ENCODE measurements around the gene EVI2A.

EVI2A gene

DNA sequence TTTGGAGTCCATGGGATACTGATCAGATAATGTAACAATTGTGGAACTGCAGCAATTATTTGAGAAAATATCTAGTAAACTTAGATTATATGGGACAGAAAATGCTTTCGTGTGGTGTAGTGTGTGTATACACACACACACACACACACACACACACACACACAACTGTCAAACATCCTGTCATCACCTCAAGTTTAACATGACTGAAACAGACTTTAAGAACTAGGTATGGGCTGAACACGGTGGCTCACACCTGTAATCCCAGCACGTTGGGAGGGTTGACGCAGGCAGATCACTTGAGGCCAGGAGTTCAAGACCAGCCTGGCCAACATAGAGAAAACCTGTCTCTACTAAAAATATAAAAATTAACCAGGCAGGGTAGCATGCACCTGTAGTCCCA lies 544 bp upstream of the EVI2A start:
- TF ChIP-seq, protein P1, sequence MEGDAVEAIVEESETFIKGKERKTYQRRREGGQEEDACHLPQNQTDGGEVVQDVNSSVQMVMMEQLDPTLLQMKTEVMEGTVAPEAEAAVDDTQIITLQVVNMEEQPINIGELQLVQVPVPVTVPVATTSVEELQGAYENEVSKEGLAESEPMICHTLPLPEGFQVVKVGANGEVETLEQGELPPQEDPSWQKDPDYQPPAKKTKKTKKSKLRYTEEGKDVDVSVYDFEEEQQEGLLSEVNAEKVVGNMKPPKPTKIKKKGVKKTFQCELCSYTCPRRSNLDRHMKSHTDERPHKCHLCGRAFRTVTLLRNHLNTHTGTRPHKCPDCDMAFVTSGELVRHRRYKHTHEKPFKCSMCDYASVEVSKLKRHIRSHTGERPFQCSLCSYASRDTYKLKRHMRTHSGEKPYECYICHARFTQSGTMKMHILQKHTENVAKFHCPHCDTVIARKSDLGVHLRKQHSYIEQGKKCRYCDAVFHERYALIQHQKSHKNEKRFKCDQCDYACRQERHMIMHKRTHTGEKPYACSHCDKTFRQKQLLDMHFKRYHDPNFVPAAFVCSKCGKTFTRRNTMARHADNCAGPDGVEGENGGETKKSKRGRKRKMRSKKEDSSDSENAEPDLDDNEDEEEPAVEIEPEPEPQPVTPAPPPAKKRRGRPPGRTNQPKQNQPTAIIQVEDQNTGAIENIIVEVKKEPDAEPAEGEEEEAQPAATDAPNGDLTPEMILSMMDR (IDR thresholded peaks at IDR 0.05; ENCODE audit: low read depth, low read length, missing control alignments), result no peak
- DNase-seq (ENCODE audit: low read depth), result no peak
- H3K4me3 ChIP-seq (ENCODE audit: low read depth, low read length), result no peak overlapping the region; the same call in 1 of the 2 replicates

DNA sequence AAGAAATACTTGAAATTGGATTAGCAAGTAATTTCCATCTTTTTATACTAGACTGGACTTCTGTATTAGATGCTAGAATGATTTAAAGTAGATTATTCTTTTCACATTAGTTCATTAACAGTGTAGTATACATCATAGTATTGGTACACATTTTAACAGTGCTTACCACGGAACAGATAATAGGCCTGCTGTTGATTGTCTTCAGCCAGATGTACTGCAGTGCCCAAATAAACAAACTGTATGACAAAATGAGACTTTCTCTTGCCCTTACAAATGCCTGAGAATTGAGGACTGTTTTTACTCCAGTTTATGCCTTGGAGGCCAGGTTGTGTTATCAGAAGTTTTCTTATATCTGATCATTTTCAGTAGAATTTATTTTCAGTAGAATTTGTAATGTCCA lies 631 bp downstream of the EVI2A start:
- H3K4me3 ChIP-seq (ENCODE audit: low read depth, low read length), result peak overlapping the region; percentile 66
- no peak for DNase-seq (ENCODE audit: low read depth)

DNA sequence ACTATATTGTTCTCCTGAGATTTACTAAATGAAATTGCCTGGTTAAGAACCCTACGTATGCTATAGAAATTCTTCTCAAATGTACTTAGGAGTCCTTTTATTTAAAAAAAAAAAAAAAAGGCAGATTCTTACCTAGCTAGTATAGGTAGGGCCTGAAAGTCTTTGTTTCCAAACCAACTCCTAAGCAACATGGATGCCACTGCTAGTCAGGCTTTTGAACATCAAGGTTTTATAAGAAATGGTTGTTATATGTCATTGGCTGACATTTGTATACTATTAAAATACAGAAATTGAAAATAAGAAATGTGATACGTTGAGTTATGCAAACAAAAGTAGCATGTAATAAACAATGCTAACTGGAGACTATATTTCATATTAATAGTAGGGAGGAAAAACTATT lies 1.2 kb downstream of the EVI2A start:
- no peak for DNase-seq (ENCODE audit: low read depth)
- H3K4me3 ChIP-seq (ENCODE audit: low read depth, low read length), result peak overlapping the region; percentile 66; the same call in 1 of the 2 replicates
- TF ChIP-seq, protein P1 (IDR thresholded peaks at IDR 0.05; ENCODE audit: low read depth, low read length, missing control alignments), result no peak

More for the DNA sequence above, 631 bp downstream of the EVI2A start:
- TF ChIP-seq, protein P1 (IDR thresholded peaks at IDR 0.05; ENCODE audit: low read depth, low read length, missing control alignments), result no peak

DNA sequence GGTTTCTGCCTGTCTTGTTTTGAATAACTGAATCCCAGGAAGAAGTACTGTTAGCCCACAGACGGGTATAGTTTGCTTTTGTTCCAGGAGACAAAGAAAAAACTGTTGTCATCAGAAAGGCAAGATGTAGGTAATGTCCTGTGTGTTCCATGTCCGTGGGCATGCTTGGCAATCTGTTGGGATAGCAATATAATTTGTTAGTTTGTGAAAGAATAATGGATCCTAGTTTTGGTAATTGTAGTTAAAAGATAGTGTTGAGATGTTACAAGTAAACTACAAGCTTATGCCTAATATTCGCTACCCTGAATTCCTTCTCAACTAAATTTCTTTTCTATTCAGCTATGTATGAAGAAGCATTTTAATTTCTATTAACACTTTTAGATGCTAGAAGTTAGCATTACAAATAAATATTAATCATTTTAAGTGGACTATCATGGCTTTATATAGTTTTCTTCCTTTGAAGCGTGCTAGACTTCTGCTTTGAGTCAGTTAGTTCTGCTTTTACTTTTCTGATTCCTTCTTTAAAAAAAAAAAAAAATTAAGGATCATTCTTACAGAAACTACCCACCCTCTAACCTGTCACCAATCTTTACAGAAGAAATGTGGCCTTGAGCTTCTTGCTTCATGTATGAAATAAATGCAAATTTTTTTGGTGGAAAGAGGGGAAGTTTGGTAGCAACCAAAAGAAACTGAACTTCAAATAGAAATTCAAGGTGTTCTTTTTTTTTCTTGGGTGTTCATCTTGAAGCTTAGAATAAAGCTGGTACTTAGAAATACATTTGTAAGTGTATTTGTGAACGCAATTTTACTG lies 2.4 kb downstream of the EVI2A start:
- peak; percentile 85 for DNase-seq (ENCODE audit: low read depth)
- TF ChIP-seq, protein P1 (IDR thresholded peaks at IDR 0.05; ENCODE audit: low read depth, low read length, missing control alignments), result no peak
- peak overlapping the region; percentile 66 for H3K4me3 ChIP-seq (ENCODE audit: low read depth, low read length)

DNA sequence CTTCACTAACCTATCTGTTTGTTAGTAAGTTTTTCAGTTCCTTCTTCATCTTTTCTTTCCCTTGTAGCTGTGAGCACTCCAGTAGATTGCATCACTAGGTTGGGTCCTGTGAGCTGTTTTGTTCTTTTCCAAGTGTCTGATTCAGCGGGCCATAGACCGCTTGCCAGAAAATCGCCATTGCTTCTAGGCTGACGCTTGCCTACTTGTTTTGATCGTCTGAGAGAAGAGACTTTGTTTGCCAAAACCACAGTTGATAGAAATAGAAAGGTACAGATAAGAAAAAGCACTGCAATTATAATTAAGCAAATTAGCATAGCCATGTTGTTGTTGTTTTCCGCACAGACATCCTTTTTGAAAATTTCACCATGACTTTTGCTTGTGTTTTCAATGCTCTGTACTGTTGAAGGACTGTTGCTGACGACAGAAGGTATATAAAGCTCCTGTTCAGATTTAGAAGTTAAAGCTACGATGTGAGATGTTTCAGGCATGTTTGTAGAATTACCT lies 3.1 kb downstream of the EVI2A start:
- TF ChIP-seq, protein P1 (IDR thresholded peaks at IDR 0.05; ENCODE audit: low read depth, low read length, missing control alignments), result no peak
- DNase-seq (ENCODE audit: low read depth), result peak; percentile 73
- H3K4me3 ChIP-seq (ENCODE audit: low read depth, low read length), result peak overlapping the region; percentile 42

DNA sequence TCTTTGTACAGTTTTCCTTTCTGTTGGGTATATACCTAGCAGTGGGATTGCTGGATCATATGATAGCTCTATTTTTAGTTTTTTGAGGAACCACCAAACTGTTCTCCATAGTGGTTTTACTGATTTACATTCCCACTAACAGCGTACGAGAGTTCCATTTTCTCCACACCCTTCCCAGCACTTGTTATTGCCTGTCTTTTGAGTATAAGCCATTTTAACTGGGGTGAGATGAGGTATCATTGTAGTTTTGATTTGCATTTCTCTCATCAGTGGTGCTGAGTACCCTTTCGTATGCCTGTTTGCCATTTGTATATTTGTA lies 6.7 kb downstream of the EVI2A start:
- no peak overlapping the region for H3K4me3 ChIP-seq (ENCODE audit: low read depth, low read length)
- TF ChIP-seq, protein P1 (IDR thresholded peaks at IDR 0.05; ENCODE audit: low read depth, low read length, missing control alignments), result no peak
- no peak for DNase-seq (ENCODE audit: low read depth)
